ENCODE measurements around the gene PADI4.

GRCh38 chr1:17273096-17273495 lies 34.9 kb upstream of the PADI4 start:
- TF ChIP-seq CTCF (IDR thresholded peaks at IDR 0.05; ENCODE audit: low read depth, low read length) = no peak
- no peak for TF ChIP-seq EZH2phosphoT487 (IDR thresholded peaks at IDR 0.05; ENCODE audit: low read depth)
